AG09319 (cell line): Measurements from ENCODE around the gene CYB5A.

ENCODE experiments used
- DNase-seq: peaks from one replicate; pipeline ENCODE4 v3.0.0-alpha.2; 2010; ENCODE audit warnings: low read depth; ENCODE audit errors: extremely low read depth
- TF ChIP-seq, protein P1 (sequence below): IDR thresholded peaks from 2 replicates; pipeline ENCODE4 v1.5.1; 2011; ENCODE audit warnings: low read depth, mild to moderate bottlenecking, inconsistent platforms, low read length, moderate library complexity

Gene CYB5A

DNA sequence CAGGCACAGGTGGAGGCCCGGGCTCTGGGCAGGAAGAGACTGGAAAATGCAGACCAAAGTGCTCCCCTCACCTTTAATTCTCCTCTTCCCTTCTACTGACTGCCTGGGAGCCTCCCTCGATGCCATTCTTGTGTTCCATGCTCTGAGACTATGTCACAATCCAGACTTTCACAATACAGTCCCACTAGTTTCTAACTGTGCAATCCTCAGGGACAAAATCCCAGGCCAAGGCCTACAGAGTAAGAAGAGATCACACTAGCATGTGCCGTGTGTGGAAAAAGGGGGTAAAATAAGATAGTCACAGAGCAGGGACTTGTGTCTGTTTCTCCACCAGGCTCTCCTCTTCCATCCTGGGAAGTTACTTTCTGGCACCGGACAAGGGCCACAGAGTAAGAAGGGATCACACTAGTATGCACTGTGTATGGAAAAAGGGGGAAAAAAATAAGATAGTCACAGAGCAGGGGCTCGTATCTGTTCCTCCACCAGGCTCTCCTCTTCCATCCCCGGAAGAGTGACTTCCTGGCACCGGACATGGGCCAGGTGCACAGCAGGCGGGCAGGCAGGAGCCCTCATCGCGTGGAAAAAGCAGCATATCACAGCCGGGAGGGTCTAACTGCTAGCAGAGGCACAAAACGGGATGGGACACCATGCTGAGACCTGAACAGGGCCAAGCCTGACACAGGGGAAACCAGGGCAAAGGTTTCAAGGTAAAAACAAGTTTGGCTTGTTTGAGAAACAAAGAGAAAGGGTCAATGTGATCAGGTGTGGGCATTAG is 9.6 kb downstream of the CYB5A start:
- TF ChIP-seq, protein P1, sequence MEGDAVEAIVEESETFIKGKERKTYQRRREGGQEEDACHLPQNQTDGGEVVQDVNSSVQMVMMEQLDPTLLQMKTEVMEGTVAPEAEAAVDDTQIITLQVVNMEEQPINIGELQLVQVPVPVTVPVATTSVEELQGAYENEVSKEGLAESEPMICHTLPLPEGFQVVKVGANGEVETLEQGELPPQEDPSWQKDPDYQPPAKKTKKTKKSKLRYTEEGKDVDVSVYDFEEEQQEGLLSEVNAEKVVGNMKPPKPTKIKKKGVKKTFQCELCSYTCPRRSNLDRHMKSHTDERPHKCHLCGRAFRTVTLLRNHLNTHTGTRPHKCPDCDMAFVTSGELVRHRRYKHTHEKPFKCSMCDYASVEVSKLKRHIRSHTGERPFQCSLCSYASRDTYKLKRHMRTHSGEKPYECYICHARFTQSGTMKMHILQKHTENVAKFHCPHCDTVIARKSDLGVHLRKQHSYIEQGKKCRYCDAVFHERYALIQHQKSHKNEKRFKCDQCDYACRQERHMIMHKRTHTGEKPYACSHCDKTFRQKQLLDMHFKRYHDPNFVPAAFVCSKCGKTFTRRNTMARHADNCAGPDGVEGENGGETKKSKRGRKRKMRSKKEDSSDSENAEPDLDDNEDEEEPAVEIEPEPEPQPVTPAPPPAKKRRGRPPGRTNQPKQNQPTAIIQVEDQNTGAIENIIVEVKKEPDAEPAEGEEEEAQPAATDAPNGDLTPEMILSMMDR, result no peak
- DNase-seq, result no peak

DNA sequence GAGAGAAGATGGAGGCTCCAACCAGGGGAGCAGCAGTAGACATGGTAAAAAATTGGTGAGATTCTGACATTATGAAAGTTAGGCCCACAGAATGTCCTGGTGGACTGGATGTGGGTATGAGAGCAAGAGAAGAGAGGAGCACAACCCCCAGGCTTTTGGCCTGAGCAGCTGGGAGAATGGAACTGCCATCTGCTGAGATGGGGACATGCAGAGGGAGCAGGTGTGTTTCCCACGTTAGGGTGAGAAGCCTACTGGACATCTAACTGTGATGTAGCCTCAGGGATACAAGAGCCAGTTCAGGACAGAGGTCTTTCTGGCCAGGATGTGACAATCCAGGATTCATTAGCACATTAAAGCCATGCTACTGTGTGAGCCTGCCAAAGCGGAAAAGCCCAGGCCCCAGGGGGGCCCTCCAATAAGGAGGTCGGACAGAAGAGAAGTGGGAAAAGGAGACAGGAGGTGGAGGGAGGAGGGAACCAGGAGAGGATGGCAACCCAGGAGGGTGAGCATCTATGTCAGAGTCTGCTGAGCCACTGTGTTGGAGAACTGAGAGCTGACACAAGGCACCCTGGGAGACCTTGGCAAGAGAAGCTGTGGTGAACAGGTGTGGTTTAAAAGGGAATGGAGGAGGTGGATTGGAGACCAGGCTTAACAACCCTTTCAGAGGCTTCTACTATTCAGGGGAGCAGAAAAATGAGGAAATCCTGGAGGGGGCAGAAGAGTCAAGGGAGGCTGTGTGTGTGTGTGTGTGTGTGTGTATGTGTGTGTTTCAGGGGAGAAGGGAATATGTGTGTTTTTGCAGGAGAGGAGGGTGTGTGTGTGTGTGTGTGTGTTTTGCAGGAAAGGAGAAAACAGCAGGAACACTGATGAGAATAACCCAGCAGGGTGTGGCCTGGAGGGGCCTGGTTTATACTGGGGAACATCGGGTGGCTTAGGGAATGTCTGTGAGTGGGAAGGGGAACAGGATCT is 10.5 kb downstream of the CYB5A start:
- TF ChIP-seq, protein P1, result no peak
- DNase-seq, result no peak

DNA sequence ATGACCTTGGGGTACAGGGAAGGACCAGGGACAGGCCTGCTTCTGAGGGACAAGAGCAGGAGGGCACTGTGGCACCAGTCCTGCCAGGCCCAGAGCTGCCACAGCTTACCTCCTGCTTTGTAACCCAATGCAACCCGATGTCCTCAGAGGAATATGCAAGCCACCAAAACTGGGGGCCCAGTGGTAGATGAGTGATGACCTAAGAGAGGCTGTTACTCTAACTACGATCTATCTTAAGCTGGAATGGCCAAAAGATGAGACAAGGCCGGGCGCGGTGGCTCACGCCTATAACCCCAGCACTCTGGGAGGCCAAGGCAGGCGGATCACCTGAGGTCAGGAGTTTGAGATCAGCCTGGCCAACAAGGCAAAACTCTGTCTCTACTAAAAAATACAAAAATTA is 12.8 kb downstream of the CYB5A start:
- TF ChIP-seq, protein P1, result no peak

DNA sequence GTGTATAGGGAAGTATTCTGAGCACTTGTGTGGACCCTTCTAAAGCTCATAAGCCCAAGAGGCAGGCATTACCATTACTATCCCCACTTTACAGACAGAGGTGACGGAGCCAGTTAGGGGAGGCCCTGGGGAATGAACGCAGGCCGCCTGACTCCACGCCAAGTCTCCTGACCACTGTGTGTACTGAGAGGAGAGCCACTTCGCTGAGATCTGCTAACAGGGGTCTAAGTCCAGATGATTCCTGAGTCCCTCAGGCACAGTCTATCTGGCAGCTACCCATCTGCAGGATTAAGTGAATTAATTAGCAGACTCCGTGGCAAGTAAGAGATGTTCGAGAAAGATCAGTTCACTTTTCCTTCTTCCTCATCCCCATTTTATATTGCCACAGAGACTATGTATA is 13.7 kb downstream of the CYB5A start:
- no peak for DNase-seq
- TF ChIP-seq, protein P1, result no peak

More for the DNA sequence above, 12.8 kb downstream of the CYB5A start:
- DNase-seq, result no peak

DNA sequence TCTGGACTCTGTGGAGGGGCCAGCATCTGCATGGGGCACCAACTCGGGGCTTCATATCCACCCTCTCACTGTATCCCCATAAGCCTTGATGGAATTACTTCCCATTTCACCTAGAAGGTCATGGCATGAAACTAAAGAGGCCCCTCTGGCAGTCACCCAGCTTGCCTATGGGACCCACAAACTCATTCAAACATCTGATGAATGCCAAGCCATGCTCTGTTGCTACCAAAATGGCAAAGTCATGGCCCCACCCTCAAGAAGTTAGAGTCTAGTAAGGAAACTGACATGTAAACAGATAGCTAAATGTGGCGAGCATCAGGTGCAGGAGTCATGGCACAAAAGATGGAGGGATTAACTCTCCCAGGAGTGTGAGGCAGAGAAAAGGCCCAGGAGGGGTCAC is 14.5 kb downstream of the CYB5A start:
- DNase-seq, result no peak
- TF ChIP-seq, protein P1, result no peak

DNA sequence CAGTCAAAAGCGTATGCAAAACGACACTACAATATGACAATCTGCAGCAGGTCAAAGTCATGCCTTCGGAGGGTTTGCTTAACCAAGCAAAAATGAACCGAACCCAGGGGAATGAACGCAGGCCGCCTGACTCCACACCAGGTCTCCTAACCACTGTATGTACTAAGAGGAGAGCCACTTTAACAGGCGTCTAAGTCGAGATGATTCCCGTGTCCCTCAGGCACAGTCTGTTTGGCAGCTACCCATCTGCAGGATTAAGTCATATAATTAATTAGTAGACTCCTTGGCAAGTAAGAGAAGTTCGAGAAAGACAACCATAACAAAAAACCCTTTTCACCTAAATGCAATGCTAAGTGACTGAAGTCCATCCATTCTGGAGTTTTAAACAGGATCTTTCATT is 15.2 kb downstream of the CYB5A start:
- TF ChIP-seq, protein P1, result no peak
- DNase-seq, result no peak

DNA sequence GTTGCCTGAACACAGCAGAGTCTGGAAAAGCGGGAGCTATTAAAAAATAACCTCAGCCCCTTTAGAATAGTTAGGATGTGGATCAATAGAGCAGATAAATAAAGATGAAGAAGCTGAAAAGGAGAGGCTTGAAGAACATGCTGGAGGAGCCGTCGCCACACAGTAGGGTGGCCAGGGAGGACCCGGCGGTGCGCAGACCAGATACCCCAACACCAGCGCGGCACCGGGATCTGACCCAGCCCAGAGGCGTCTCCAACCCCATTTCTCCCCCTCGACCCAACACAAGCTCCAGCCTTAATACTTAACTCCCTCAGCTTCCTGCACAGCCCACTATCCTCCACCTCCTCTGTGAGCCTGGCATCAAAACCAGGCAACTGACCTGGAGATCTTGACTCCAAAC is 16.0 kb downstream of the CYB5A start:
- DNase-seq, result no peak
- TF ChIP-seq, protein P1, result no peak
